Coronary artery (tissue), 2 donors: Measurements from ENCODE around the gene DMRT3.
"Not testable (repeated sequence)": the region's sequence is repeated elsewhere in the genome, so short reads cannot be mapped to it uniquely, and the experiment has no call there.

Source experiments
- DNase-seq: peaks from one replicate; pipeline ENCODE4 v3.0.0-alpha.2; 2017; ENCODE audit warnings: low spot score
- H3K27ac ChIP-seq, 2 donors: fragments of 200-600 bp; sonication (generic); one replicate each; pipeline ENCODE4 v1.5.1; 2016 to 2019
- H3K4me3 ChIP-seq: fragments of 200-600 bp; sonication (generic); 2 replicates; pipeline ENCODE4 v1.5.1; 2016; ENCODE audit warnings: mild to moderate bottlenecking, moderate library complexity
- TF ChIP-seq, protein P1 (sequence below): fragments of 200-600 bp; sonication (generic); IDR thresholded peaks from one replicate; pipeline ENCODE4 v1.5.1; 2019; ENCODE audit warnings: antibody characterized with exemption

Gene DMRT3

DNA sequence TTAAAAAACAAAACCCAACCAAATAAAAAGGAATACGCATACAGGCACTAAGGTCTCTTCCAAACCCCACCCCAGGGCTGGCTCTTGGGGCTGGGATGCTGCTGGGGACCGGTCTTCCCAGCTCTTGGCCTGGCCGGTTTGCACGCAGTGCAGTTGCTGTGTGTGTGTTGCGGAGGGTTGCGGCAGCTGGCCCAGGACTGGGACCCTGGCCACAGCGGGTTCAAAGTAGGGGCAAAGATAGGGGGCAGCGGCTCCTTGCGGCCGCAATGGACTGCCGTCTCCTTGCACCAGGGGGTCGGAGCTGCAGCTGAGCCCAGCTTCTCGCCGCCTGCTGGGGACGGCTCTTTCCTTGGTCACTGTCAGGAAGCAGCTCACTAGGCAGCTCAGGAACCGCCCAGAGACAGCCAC, 5.0 kb downstream of the DMRT3 start:
- H3K27ac ChIP-seq: no peak overlapping the region
- TF ChIP-seq, protein P1, sequence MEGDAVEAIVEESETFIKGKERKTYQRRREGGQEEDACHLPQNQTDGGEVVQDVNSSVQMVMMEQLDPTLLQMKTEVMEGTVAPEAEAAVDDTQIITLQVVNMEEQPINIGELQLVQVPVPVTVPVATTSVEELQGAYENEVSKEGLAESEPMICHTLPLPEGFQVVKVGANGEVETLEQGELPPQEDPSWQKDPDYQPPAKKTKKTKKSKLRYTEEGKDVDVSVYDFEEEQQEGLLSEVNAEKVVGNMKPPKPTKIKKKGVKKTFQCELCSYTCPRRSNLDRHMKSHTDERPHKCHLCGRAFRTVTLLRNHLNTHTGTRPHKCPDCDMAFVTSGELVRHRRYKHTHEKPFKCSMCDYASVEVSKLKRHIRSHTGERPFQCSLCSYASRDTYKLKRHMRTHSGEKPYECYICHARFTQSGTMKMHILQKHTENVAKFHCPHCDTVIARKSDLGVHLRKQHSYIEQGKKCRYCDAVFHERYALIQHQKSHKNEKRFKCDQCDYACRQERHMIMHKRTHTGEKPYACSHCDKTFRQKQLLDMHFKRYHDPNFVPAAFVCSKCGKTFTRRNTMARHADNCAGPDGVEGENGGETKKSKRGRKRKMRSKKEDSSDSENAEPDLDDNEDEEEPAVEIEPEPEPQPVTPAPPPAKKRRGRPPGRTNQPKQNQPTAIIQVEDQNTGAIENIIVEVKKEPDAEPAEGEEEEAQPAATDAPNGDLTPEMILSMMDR: no peak
- no peak for DNase-seq
- H3K4me3 ChIP-seq: no peak overlapping the region

DNA sequence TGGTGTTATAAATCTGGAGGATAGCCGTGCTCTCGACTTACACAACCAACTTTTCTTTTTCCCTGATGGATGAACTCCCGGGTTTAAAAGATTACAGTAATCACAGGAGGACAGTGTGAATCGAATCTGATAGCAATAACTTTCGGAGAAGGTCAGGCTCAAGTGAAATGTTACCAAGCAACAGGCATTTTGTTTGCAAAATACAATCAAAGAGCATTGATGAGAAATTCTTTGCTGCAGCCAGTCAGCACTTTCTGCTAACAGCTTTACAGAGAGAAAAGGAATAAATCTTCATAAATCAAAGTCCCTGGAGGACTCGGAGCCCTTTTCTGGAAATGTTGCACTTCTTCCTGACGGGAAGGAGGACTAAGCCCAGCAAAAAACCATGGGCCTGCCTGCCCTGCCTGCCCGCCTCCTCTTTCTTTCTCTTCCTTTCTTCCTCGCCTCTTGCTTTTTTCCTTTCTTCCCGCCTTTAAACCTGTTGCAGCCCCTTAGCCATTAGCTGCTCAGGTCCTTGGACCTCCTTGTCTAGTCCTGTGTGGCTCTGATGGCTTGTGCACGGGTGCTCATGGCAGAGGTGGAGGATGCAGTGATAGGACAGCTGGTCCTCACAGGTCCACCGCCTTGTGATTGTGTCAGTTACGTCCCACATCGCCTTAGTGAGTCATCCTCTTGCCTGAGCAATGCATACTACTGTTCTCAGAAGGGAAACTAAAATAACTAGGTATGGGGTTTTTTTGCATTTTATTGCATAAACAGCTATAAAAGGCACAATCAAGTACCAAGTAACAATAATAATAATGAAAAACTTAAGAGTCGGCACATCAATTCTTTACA, 6.2 kb downstream of the DMRT3 start:
- Histone ChIP-seq H3K27ac (no peak overlapping the region), H3K4me3 (no peak overlapping the region)
- TF ChIP-seq, protein P1: no peak
- no peak for DNase-seq

DNA sequence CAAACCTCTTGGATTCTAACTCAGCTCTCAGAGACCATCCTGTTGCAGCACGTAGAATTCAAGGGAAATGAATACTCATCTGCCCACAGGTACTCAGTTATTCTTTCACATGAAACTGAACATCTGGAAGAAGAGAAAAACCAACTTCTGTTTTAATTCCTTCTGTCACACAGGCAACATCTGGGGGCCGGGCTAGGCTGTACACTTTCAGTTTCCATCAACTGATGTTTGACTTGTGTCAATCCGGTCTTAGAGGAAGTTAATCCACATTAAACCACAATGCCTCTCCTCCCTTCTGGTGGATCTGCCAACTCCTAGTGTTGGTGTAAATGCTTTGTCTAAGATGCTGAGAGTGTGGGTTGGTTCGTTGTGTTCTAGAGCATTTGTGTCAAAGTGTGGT, 17.6 kb downstream of the DMRT3 start:
- Histone ChIP-seq H3K27ac (no peak overlapping the region), H3K4me3 (no peak overlapping the region)
- TF ChIP-seq, protein P1: no peak
- DNase-seq: no peak

DNA sequence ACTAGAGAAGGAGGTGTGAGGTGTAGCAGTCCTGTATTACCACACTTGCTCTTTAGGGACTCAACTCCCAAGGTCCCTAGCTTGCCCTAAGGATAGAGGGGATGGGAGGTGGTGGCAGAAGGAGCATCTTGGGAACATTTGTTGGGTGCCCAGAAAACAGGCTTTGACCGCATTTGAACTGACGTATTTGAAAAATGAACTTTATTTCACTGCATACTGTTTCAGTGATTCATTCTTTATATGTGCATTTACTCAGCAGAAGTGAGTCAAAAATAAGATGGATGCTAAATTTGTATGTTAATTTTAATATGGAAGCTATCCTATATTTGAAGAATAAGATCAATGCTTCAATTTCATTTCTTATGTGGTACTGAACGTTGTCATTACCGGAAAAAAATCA, 18.7 kb downstream of the DMRT3 start:
- DNase-seq: no peak
- H3K27ac ChIP-seq: no peak overlapping the region
- no peak overlapping the region for H3K4me3 ChIP-seq

DNA sequence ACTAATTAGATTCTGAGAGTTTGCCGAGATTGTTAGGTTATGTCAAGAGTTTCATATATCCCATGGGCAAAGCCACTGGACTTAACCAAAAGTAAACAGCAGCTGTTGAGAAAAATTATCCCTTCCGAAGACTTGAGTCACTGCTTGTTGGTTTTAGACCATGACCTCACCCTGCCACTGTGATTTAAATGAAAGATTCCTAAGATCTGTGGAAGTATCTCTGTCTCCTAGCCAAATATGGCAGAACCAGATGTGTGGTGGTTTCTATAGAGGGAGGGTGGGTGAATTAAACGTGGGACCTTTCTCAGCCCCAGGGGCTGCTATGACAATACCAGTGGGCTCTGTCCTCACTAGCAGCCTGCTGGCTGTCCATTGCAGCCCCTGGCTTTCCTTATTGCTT, 19.3 kb downstream of the DMRT3 start:
- Histone ChIP-seq H3K4me3 (no peak overlapping the region), H3K27ac (no peak overlapping the region)
- no peak for DNase-seq
- TF ChIP-seq, protein P1: no peak

More for the DNA sequence above, 18.7 kb downstream of the DMRT3 start:
- TF ChIP-seq, protein P1: no peak

DNA sequence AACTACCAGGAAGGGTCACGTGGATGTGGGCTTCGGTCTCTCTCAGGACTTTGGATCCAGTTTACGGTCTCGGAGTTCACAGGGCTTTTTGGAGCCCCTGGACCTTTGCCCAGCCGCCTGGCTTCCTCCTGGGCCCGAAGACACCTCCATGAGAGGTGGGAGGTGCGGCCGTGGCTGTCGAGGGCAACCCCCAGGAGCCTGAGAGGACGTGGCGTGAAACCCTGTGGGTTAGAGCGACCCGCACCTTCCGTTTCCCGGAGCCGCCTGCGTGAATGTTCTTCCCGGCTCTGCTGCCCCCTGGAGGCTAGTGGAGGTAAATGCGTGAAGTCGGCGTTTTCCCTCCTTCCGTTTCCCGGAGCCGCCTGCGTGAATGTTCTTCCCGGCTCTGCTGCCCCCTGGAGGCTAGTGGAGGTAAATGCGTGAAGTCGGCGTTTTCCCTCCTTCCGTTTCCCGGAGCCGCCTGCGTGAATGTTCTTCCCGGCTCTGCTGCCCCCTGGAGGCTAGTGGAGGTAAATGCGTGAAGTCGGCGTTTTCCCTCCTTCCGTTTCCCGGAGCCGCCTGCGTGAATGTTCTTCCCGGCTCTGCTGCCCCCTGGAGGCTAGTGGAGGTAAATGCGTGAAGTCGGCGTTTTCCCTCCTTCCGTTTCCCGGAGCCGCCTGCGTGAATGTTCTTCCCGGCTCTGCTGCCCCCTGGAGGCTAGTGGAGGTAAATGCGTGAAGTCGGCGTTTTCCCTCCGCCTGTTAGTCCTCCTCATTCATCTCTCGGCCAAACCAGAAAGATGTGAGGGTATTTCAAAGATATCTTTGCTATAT, 22.1 kb downstream of the DMRT3 start:
- DNase-seq, H3K27ac ChIP-seq, H3K4me3 ChIP-seq: not testable (repeated sequence)

DNA sequence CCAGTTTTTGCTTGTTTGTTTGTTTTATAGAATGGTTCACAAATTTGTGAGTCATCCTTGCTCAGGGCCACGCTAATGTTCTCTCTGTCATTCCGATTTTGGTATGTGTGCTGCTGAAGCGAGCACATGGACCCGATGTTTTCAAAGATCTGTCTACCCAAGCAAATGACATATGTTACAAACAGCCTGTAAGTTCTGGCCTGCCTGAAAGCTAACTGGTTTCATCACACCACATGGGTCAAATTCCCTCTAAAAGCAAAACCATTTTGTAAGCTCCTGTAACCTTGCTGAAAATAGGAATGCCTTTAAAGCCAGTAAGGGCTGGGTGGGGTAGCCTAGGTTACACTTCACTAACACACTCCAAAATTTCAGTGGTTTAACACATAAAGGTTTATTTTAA, 25.4 kb downstream of the DMRT3 start:
- DNase-seq: no peak
- TF ChIP-seq, protein P1: no peak
- H3K4me3 ChIP-seq: no peak overlapping the region
- no peak overlapping the region for H3K27ac ChIP-seq
